ENCODE measurements around the gene OFD1. TPM values are rescaled to one million over a fixed set of nuclear protein-coding genes. Genes with fewer than 3 reads are reported as not detected.
A peak's percentile ranks its signal among the peaks of the same experiment; 100 is the strongest.

Gene OFD1
- total and polyA plus RNA-seq, 2 of the 8 experiments (the other 6 are each of a cell fraction or from before 2014, with no cell fraction given), result 8.0 to 23.4 TPM

DNA sequence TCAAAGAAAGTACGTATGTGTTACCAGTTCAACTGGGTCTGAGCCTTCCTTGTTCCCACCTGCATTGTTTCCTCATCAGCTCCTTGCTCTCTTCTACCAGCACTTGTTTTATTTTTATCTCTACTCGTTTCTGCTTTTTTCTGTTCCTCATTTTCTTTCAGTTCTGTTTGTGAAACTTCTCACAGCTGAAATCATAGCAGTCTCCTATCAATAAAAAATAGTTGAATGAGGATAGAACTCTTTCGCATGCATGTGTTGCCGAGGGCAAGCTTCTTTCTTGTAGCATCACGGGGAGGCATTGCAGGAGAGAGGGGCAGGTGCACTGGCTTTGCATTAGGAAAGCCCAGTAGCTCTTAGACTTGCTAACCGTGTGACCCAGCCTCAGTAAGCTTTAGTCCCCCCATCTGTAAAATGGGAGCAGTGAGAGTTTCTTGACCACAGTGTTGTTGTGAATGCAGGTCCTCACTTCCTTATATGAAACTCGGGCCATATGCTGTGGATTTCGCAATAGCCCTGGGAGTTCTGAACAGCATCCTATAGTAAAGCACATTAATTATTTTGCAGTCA, 24.7 kb downstream of the OFD1 start:
- Histone ChIP-seq H4K8ac (ENCODE audit: extremely low read depth, insufficient read depth, low read length) (no peak overlapping the region), H2BK12ac (ENCODE audit: low read depth, low read length) (no peak overlapping the region), H3K56ac (replicated peaks; ENCODE audit: insufficient read length, low read depth, low read length) (no peak overlapping the region), H3K4ac (replicated peaks; ENCODE audit: insufficient read length, low read depth, low read length) (no peak overlapping the region), H2BK5ac (ENCODE audit: low read depth, low read length) (no peak overlapping the region), H2AK5ac (ENCODE audit: low read depth, low read length) (no peak overlapping the region), H3K4me1 (replicated peaks in 1 of 4; ENCODE audit: control insufficient read depth in 3 of 4, insufficient read depth in 4 of 4, low read length in 3 of 4) (peaks cover 0 to 18% (median 6%) of the 10 kb centered on the region in 4 experiments; a peak in 4 of 7 replicates), H3K9me3 (ENCODE audit: insufficient read depth in 2 of 2, low read depth in 1 of 2, low read length in 1 of 2) (no peaks in the 10 kb centered on the region), H2BK120ac (replicated peaks; ENCODE audit: low read depth, low read length) (no peak overlapping the region), H3K79me1 (ENCODE audit: low read depth, low read length) (no peaks in the 10 kb centered on the region), H2AFZ (ENCODE audit: low read length) (no peak overlapping the region), H3K23ac (ENCODE audit: insufficient read length) (no peak overlapping the region), H3K79me2 (ENCODE audit: control insufficient read depth in 1 of 2, insufficient read depth in 2 of 2, low read length in 2 of 2) (no peaks in the 10 kb centered on the region), H2BK20ac (ENCODE audit: low read length) (no peak overlapping the region), H2BK15ac (ENCODE audit: low read length) (no peak overlapping the region), H3K23me2 (ENCODE audit: low read depth, low read length) (no peaks in the 10 kb centered on the region), H3K18ac (ENCODE audit: extremely low read depth, low read length) (no peak overlapping the region), H4K91ac (replicated peaks; ENCODE audit: insufficient read length, low read length) (no peak overlapping the region), H3K14ac (ENCODE audit: insufficient read length) (no peak overlapping the region), H3K27me3 (replicated peaks in 1 of 4; ENCODE audit: control insufficient read depth in 3 of 4, extremely low read depth in 1 of 4, insufficient read depth in 3 of 4, low read length in 3 of 4) (no peaks in the 10 kb centered on the region), H3K4me2 (ENCODE audit: insufficient read depth in 1 of 2, low read depth in 2 of 2, low read length in 2 of 2) (no peak overlapping the region), H3K9ac (replicated peaks in 1 of 4; ENCODE audit: extremely low read depth in 1 of 4, low read depth in 3 of 4, low read length in 3 of 4) (no peak overlapping the region), H3K27ac (ENCODE audit: low read depth, low read length) (no peak overlapping the region), H4K5ac (ENCODE audit: insufficient read length, low read depth, low read length) (no peak overlapping the region), H3K4me3 (ENCODE audit: extremely low read depth in 1 of 4, insufficient read depth in 2 of 4, low read depth in 3 of 4, low read length in 4 of 4) (no peak overlapping the region), H3K36me3 (ENCODE audit: control insufficient read depth in 2 of 4, insufficient read depth in 4 of 4, low read length in 3 of 4) (peaks cover 0 to 59% (median 12%) of the 10 kb centered on the region in 4 experiments; a peak in 7 of 8 replicates), H4K20me1 (replicated peaks in 1 of 2; ENCODE audit: control insufficient read depth in 1 of 2, insufficient read depth in 2 of 2, low read length in 2 of 2) (no peaks in the 10 kb centered on the region)
- no peak for DNase-seq (ENCODE audit: low read depth in 1 of 2, low spot score in 2 of 2)
- 90% methylated on average over 6 of the region's 8 CpGs; no CpG with 5 or more reads in 1 of the 2 experiments for WGBS, 2 experiments (ENCODE audit: extremely low coverage in 1 of 2, insufficient coverage in 1 of 2, insufficient read length in 1 of 2, insufficient replicate concordance in 2 of 2, low coverage in 1 of 2, low lambda C conversion rate in 2 of 2, missing lambda C conversion rate in 1 of 2)
- CTCF ChIA-PET (ENCODE audit: partially characterized antibody), result interaction anchor here (1.5 kb wide), 1 partner anchor 14 kb away, joined by 3 read pairs; no protein-coding TSS in a partner anchor
- POLR2A ChIA-PET (ENCODE audit: partially characterized antibody), result interaction anchor here (0.6 to 1.2 kb wide), 3 partner anchors 15 to 252 kb away, joined by 3 to 6 read pairs (median 5); partner anchors contain the start of genes OFD1 and TRAPPC2
- FAIRE-seq, result no peak
- TF ChIP-seq CEBPB (IDR thresholded peaks at IDR 0.05; ENCODE audit: low read depth, low read length), result peak; percentile 76; the same call in 1 of the 2 replicates
- no peak for TF ChIP-seq CHD1 (IDR thresholded peaks at IDR 0.05; ENCODE audit: low read depth, low read length)

Data from H1 (cell line).